ENCODE measurements around the gene KATNB1. TPM values are rescaled to one million over a fixed set of nuclear protein-coding genes. Genes with fewer than 3 reads are reported as not detected.

KATNB1 gene
- total and polyA plus RNA-seq, 7 experiments from 2014 or later: 20.4 to 32.9 (median 26.0) TPM

DNA sequence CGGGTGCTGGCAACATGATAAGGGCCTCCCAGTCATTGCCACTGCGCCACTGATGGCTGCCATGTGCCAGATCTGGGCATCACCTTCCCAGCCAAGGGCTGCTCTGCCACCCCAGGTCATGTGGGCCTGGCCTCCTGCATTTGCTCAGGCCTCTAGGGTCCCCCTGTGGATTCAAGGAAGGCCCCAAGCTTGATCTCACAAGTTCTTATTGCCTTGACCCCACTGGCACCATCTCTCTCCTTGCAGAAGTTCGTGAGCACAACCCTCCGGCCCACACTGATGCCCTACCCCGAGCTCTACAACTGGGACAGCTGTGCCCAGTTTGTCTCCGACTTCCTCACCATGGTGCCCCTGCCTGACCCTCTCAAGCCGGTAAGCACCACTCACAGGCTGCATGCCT lies 35.7 kb upstream of the KATNB1 start:
- no peak overlapping the region for H3K27ac Mint-ChIP-seq
- H3K9me3 ChIP-seq (ENCODE audit: control insufficient read depth in 2 of 3, low read length in 3 of 3): no peaks in the 10 kb centered on the region
- CTCF ChIA-PET: no interaction called here
- no peaks in the 10 kb centered on the region for H3K27me3 ChIP-seq (ENCODE audit: control insufficient read depth in 2 of 2, insufficient read depth in 2 of 2, low read length in 2 of 2)
- POLR2A ChIA-PET: no interaction called here
- H3K4me3 Mint-ChIP-seq: no peak overlapping the region
- no peaks in the 10 kb centered on the region for H3K4me1 ChIP-seq (ENCODE audit: control insufficient read depth in 2 of 2, insufficient read depth in 2 of 2, low read length in 2 of 2)
- no peak overlapping the region for H3K27ac ChIP-seq (ENCODE audit: low read depth, low read length)
- intact Hi-C loops (cut with micrococcal nuclease): no loop called here
- no peak for ATAC-seq
- peaks cover 0 to 5% (median 0%) of the 10 kb centered on the region in 5 donors for H3K27me3 Mint-ChIP-seq
- H3K4me3 ChIP-seq (ENCODE audit: low read length): no peak overlapping the region
- H3K9me3 Mint-ChIP-seq: no peaks in the 10 kb centered on the region
- H3K4me1 Mint-ChIP-seq: peaks cover 0 to 5% (median 2%) of the 10 kb centered on the region in 7 donors
- no peaks in the 10 kb centered on the region for H3K36me3 Mint-ChIP-seq
- no peak for DNase-seq
- no peaks in the 10 kb centered on the region for H3K36me3 ChIP-seq (ENCODE audit: control insufficient read depth in 2 of 3, insufficient read depth in 3 of 3, low read length in 3 of 3)

DNA sequence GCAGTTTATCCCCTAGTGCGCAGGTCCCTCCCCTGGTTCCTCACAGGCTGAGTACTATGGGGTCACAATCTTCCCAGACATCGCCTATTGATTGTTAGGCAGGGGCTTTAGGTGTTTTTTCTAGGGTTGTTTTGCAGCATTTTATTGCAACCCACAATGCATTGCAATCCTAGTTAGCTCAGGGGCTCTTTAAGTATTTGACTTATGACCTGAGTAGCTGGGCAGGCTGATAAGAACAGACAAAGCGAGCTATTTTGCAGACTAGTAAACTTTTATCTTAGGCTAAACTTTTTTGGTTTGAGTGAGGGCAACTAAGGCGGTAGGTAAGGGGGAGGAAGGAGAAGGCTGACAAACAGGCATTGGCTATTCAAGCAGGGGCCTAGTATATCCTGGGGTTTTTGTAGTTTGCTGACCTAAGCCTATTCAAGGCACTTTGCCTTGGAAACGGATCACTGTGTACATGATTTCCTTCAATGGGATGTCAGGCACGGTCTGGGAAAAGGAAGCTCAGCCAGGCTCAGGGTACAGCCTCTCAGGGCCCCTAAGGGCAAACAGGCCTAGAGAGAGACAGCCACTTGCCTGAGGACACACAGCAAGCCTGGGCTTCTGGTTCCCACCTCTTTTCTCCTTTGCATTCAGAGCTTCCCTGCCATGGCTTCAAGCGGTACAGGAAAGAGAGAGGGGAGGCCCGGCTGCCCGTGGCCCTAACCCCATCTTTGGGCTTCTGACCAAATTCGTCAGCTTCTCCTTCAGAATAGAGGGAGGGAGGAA lies 34.6 kb upstream of the KATNB1 start:
- intact Hi-C loops (cut with micrococcal nuclease): no loop called here
- H3K27ac Mint-ChIP-seq: no peak overlapping the region

DNA sequence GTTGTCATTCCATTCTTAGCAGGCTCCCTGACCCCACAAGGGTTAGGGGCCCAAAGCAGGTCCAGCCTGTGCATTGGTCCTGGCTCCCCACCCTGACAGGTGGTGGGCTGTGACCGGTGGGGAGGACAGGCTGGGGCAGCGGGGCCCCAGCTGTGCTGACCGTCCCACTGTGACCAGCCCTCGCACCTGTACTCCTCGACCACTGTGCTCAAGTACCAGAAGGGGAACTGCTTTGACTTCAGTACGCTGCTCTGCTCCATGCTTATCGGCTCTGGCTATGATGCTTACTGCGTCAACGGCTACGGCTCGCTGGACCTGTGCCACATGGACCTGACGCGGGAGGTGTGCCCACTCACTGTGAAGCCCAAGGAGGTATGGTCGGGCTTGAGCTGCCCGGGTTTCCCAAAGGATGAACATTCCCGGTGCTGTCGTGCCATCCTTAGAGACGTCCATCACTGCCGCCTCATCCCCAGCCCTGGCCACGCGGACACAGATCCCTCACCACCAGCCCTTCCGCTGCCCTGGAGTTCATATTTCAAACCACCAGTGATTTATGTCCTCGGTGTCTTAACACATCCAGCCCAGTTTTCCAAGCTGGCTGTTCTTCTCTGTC lies 33.7 kb upstream of the KATNB1 start:
- intact Hi-C loops (cut with micrococcal nuclease): no loop called here
- Mint-ChIP-seq H3K4me3 (no peak overlapping the region), H3K36me3 (peaks cover 0 to 2% (median 0%) of the 10 kb centered on the region in 5 donors), H3K27ac (no peak overlapping the region), H3K9me3 (peaks cover 0 to 7% (median 0%) of the 10 kb centered on the region in 11 donors), H3K4me1 (no peaks in the 10 kb centered on the region), H3K27me3 (peaks cover 0 to 5% (median 2%) of the 10 kb centered on the region in 5 donors)
- ChIA-PET POLR2A (no interaction called here), CTCF (no interaction called here)
- ATAC-seq (no peak), DNase-seq (no peak)
- H3K27ac ChIP-seq (ENCODE audit: low read depth, low read length): no peak overlapping the region
- no peak overlapping the region for H3K4me3 ChIP-seq (ENCODE audit: low read length)
- H3K4me1 ChIP-seq (ENCODE audit: control insufficient read depth in 2 of 2, insufficient read depth in 2 of 2, low read length in 2 of 2): no peaks in the 10 kb centered on the region
- no peaks in the 10 kb centered on the region for H3K9me3 ChIP-seq (ENCODE audit: control insufficient read depth in 2 of 3, low read length in 3 of 3)
- H3K27me3 ChIP-seq (ENCODE audit: control insufficient read depth in 2 of 2, insufficient read depth in 2 of 2, low read length in 2 of 2): no peaks in the 10 kb centered on the region
- no peaks in the 10 kb centered on the region for H3K36me3 ChIP-seq (ENCODE audit: control insufficient read depth in 2 of 3, insufficient read depth in 3 of 3, low read length in 3 of 3)

More for the DNA sequence above, 34.6 kb upstream of the KATNB1 start:
- Mint-ChIP-seq H3K9me3 (peaks cover 0 to 4% (median 0%) of the 10 kb centered on the region in 11 donors), H3K4me1 (no peaks in the 10 kb centered on the region), H3K4me3 (no peak overlapping the region), H3K36me3 (no peaks in the 10 kb centered on the region), H3K27me3 (peaks cover 0 to 5% (median 0%) of the 10 kb centered on the region in 5 donors)
- CTCF ChIA-PET: no interaction called here
- ATAC-seq: no peak
- POLR2A ChIA-PET: no interaction called here
- H3K27me3 ChIP-seq (ENCODE audit: control insufficient read depth in 2 of 2, insufficient read depth in 2 of 2, low read length in 2 of 2): no peaks in the 10 kb centered on the region
- no peaks in the 10 kb centered on the region for H3K4me1 ChIP-seq (ENCODE audit: control insufficient read depth in 2 of 2, insufficient read depth in 2 of 2, low read length in 2 of 2)
- H3K4me3 ChIP-seq (ENCODE audit: low read length): no peak overlapping the region
- H3K27ac ChIP-seq (ENCODE audit: low read depth, low read length): no peak overlapping the region
- no peaks in the 10 kb centered on the region for H3K9me3 ChIP-seq (ENCODE audit: control insufficient read depth in 2 of 3, low read length in 3 of 3)
- no peaks in the 10 kb centered on the region for H3K36me3 ChIP-seq (ENCODE audit: control insufficient read depth in 2 of 3, insufficient read depth in 3 of 3, low read length in 3 of 3)
- DNase-seq: no peak

DNA sequence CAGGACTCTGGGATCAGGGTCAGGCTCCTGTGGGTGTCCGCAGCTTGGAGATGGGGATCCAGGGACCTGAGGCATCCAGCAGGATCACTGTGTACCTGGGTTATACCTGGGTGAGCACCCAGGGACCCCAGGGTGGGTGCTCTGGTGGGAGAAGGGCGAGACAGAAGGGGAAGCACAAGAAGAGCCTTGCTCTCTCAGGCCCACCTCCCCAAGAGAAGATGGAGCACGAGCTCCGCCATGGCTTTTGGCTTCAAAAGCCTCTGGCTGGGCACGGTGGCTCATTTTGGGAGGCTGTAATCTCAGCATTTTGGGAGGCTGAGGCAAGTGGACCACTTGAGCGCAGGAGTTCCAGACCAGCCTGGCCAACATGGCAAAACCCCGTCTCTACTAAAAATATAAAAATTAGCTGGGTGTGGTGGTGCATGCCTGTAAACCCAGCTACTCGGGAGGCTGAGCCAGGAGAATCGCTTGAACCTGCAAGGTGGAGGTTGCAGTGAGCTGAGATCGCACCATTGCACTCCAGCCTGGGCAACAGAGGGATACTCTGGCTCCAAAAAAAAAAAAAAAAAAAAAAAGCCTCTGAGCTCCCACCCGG lies 32.1 kb upstream of the KATNB1 start:
- no peak overlapping the region for H3K27ac ChIP-seq (ENCODE audit: low read depth, low read length)
- no peaks in the 10 kb centered on the region for H3K36me3 ChIP-seq (ENCODE audit: control insufficient read depth in 2 of 3, insufficient read depth in 3 of 3, low read length in 3 of 3)
- no peak for ATAC-seq
- no peak for DNase-seq
- no peaks in the 10 kb centered on the region for H3K4me1 Mint-ChIP-seq
- no peak overlapping the region for H3K4me3 ChIP-seq (ENCODE audit: low read length)
- ChIA-PET POLR2A (interaction anchor here (0.7 kb wide), 1 partner anchor 11 kb away, joined by 3 read pairs; no protein-coding TSS in a partner anchor), CTCF (no interaction called here)
- intact Hi-C loops (cut with micrococcal nuclease): no loop called here
- peaks cover 0 to 12% (median 5%) of the 10 kb centered on the region in 5 donors for H3K27me3 Mint-ChIP-seq
- no peaks in the 10 kb centered on the region for H3K4me1 ChIP-seq (ENCODE audit: control insufficient read depth in 2 of 2, insufficient read depth in 2 of 2, low read length in 2 of 2)
- peak overlapping the region in 1 of 9 donors; percentile 70 for H3K27ac Mint-ChIP-seq
- no peaks in the 10 kb centered on the region for H3K27me3 ChIP-seq (ENCODE audit: control insufficient read depth in 2 of 2, insufficient read depth in 2 of 2, low read length in 2 of 2)
- H3K9me3 ChIP-seq (ENCODE audit: control insufficient read depth in 2 of 3, low read length in 3 of 3): no peaks in the 10 kb centered on the region
- no peak overlapping the region for H3K4me3 Mint-ChIP-seq
- H3K9me3 Mint-ChIP-seq: peaks cover 0 to 8% (median 0%) of the 10 kb centered on the region in 11 donors
- peaks cover 0 to 2% (median 0%) of the 10 kb centered on the region in 5 donors for H3K36me3 Mint-ChIP-seq

DNA sequence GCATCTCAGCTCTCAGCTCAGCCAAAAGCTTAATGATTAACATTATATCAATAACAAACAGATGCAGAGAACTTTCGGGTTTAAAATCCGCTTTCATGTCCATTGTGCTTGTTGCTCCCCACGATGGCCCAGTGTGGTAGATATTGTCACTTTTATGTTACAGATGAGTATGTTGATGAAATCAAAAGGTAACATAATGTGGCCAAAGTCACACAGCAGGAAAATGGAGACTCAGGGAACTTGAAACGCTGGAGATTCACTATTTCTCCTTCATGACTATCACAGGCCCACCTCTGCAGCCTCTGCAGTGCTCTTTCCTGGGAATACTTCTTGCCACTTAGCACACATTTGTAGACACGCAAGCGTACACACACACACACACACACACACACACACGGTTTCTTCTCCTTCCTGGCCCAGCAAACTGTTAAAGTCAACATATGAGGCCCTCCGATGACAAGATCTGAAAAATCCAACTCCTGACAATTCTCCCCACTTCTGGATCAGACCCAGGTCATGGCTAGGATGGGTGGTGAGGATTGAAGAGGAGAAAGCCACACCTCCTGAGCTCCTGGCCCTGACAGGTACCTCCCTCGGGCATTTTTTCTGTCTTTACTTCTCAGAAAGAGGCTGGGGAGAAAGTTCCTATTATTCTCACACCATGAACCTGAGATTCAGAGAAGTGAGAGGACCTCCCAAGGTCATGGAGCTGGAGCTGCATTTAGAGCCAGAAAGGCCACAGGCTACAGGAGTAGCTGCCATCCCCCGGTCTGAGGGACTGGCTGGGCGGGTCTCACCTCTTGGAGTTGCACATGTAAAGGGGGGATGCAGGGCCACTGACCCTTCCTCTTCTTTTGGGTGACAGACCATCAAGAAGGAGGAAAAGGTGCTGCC lies 31.3 kb upstream of the KATNB1 start:
- intact Hi-C loops (cut with micrococcal nuclease): no loop called here
- ChIA-PET CTCF (no interaction called here), POLR2A (interaction anchor here (0.7 kb wide), 1 partner anchor 11 kb away, joined by 3 read pairs; no protein-coding TSS in a partner anchor)
- Histone ChIP-seq H3K36me3 (ENCODE audit: control insufficient read depth in 2 of 3, insufficient read depth in 3 of 3, low read length in 3 of 3) (no peaks in the 10 kb centered on the region), H3K4me1 (ENCODE audit: control insufficient read depth in 2 of 2, insufficient read depth in 2 of 2, low read length in 2 of 2) (no peaks in the 10 kb centered on the region), H3K27me3 (ENCODE audit: control insufficient read depth in 2 of 2, insufficient read depth in 2 of 2, low read length in 2 of 2) (no peaks in the 10 kb centered on the region), H3K4me3 (ENCODE audit: low read length) (no peak overlapping the region), H3K9me3 (ENCODE audit: control insufficient read depth in 2 of 3, low read length in 3 of 3) (no peaks in the 10 kb centered on the region), H3K27ac (ENCODE audit: low read depth, low read length) (no peak overlapping the region)
- peaks cover 0 to 2% (median 0%) of the 10 kb centered on the region in 5 donors for H3K36me3 Mint-ChIP-seq
- no peak overlapping the region for H3K27ac Mint-ChIP-seq
- H3K27me3 Mint-ChIP-seq: peaks cover 0 to 12% (median 6%) of the 10 kb centered on the region in 5 donors
- ATAC-seq (no peak), DNase-seq (no peak)
- peaks cover 0 to 8% (median 0%) of the 10 kb centered on the region in 11 donors for H3K9me3 Mint-ChIP-seq
- no peaks in the 10 kb centered on the region for H3K4me1 Mint-ChIP-seq
- H3K4me3 Mint-ChIP-seq: no peak overlapping the region

All from naive thymus-derived CD4-positive, alpha-beta T cell (primary cell).